Karpas-422 (cell line): Measurements from ENCODE around the gene RPLP1. TPM values are rescaled to one million over a fixed set of nuclear protein-coding genes. Genes with fewer than 3 reads are reported as not detected.
"Not testable (repeated sequence)": the region's sequence is repeated elsewhere in the genome, so short reads cannot be mapped to it uniquely, and the experiment has no call there.

Experiments used
- DNase-seq: peaks from one replicate; pipeline ENCODE4 v3.0.0-alpha.2; 2015
- H2AFZ ChIP-seq: fragments of 200-600 bp; sonication (generic); 2 replicates; pipeline ENCODE4 v1.6.1; 2014; ENCODE audit warnings: antibody characterized with exemption, low read length, mixed read lengths
- H3K27ac ChIP-seq: fragments of 200-600 bp; sonication (generic); 2 replicates; pipeline ENCODE4 v1.5.1; 2014; ENCODE audit warnings: mild to moderate bottlenecking, low read length, moderate library complexity
- H3K27me3 ChIP-seq: fragments of 200-600 bp; sonication (generic); 2 replicates; pipeline ENCODE4 v1.6.1; 2014; ENCODE audit warnings: low read length, mixed read lengths
- H3K36me3 ChIP-seq: fragments of 200-600 bp; sonication (generic); 2 replicates; pipeline ENCODE4 v1.6.1; 2014; ENCODE audit warnings: low read length, mixed read lengths; ENCODE audit not compliant: insufficient read depth
- H3K4me1 ChIP-seq: fragments of 200-600 bp; sonication (generic); 2 replicates; pipeline ENCODE4 v1.6.1; 2014; ENCODE audit warnings: mild to moderate bottlenecking, low read length, mixed read lengths
- H3K4me2 ChIP-seq: fragments of 200-600 bp; sonication (generic); 2 replicates; pipeline ENCODE4 v1.6.1; 2014; ENCODE audit warnings: low read length, low read depth, mild to moderate bottlenecking; ENCODE audit not compliant: poor library complexity, severe bottlenecking
- H3K4me3 ChIP-seq: fragments of 200-600 bp; sonication (generic); 2 replicates; pipeline ENCODE4 v1.5.1; 2014; ENCODE audit warnings: mild to moderate bottlenecking, antibody characterized with exemption, low read length, mixed read lengths
- H3K79me2 ChIP-seq: fragments of 200-600 bp; sonication (generic); 2 replicates; pipeline ENCODE4 v1.6.1; 2014; ENCODE audit warnings: mild to moderate bottlenecking, low read length, mixed read lengths
- H3K9ac ChIP-seq: fragments of 200-600 bp; sonication (generic); 2 replicates; pipeline ENCODE4 v1.6.0; 2014; ENCODE audit warnings: low read length
- H3K9me2 ChIP-seq: fragments of 200-600 bp; sonication (generic), shearing (Covaris generic); replicated peaks from 2 replicates; pipeline ENCODE4 v1.6.0; 2014; ENCODE audit warnings: mild to moderate bottlenecking, low read length, moderate library complexity; ENCODE audit not compliant: insufficient read depth
- H3K9me3 ChIP-seq: fragments of 300-700, 200-600 bp; sonication (generic); 2 replicates; pipeline ENCODE4 v1.6.1; 2014; ENCODE audit warnings: low read length, mixed read lengths
- H4K20me1 ChIP-seq: fragments of 200-600 bp; sonication (generic); 2 replicates; pipeline ENCODE4 v1.6.1; 2014; ENCODE audit warnings: mild to moderate bottlenecking, antibody characterized with exemption, low read length, low read depth; ENCODE audit not compliant: insufficient read depth
- total RNA-seq: library from RNA; depleted of rRNA; stranded (reverse); fragments of >200 nt; shearing (Covaris generic); gene quantifications from 2 replicates; pipeline ENCODE4 v1.2.3, GENCODE V29; 2014; ENCODE audit warnings: low replicate concordance

RPLP1 gene
- total RNA-seq, 1 experiment from 2014 or later = 282 TPM

- H3K4me2 ChIP-seq = no peak overlapping the region
- no peak overlapping the region for H3K4me3 ChIP-seq
- H3K4me1 ChIP-seq = peaks cover 8% of the 10 kb centered on the region
- no peak overlapping the region for H3K27ac ChIP-seq
- H4K20me1 ChIP-seq = no peaks in the 10 kb centered on the region
- no peaks in the 10 kb centered on the region for H3K27me3 ChIP-seq
- H3K9me3 ChIP-seq = no peaks in the 10 kb centered on the region
- no peak overlapping the region for H2AFZ ChIP-seq
- no peak overlapping the region for H3K9ac ChIP-seq
- no peak for DNase-seq
- peaks cover 8% of the 10 kb centered on the region for H3K79me2 ChIP-seq
- peaks cover 49% of the 10 kb centered on the region; the same call in 1 of the 2 replicates for H3K36me3 ChIP-seq
- H3K9me2 ChIP-seq = no peaks in the 10 kb centered on the region
Observed at GRCh38 chr15:69446953-69447352, 5.7 kb upstream of the RPLP1 start.

DNA sequence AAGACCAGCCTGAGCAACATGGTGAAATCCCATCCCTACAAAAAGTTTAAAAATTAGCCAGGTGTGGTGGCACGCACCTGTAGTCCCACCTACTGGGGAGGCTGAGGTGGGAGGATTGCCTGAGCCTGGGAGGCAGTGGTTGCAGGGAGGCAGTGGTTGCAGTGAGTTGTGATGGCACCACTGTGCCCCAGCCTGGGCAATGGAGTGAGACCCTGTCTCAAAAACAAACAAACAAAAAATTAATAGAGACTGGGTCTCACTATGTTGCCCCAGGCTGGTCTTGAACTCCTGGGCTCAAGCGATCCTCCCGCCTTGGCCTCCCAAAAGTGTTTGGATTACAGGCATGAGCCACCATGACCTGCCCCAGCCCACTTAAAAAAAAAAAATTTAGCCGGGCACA lies 2.4 kb upstream of the RPLP1 start:
- H3K4me3 ChIP-seq, H3K27me3 ChIP-seq, H3K27ac ChIP-seq, H3K9me3 ChIP-seq, DNase-seq, H3K4me2 ChIP-seq, H2AFZ ChIP-seq, H3K9ac ChIP-seq, H3K9me2 ChIP-seq: not testable (repeated sequence)
- H4K20me1 ChIP-seq = peaks cover 23% of the 10 kb centered on the region
- H3K36me3 ChIP-seq = peaks cover 48% of the 10 kb centered on the region
- H3K79me2 ChIP-seq = peaks cover 17% of the 10 kb centered on the region
- peaks cover 32% of the 10 kb centered on the region for H3K4me1 ChIP-seq

DNA sequence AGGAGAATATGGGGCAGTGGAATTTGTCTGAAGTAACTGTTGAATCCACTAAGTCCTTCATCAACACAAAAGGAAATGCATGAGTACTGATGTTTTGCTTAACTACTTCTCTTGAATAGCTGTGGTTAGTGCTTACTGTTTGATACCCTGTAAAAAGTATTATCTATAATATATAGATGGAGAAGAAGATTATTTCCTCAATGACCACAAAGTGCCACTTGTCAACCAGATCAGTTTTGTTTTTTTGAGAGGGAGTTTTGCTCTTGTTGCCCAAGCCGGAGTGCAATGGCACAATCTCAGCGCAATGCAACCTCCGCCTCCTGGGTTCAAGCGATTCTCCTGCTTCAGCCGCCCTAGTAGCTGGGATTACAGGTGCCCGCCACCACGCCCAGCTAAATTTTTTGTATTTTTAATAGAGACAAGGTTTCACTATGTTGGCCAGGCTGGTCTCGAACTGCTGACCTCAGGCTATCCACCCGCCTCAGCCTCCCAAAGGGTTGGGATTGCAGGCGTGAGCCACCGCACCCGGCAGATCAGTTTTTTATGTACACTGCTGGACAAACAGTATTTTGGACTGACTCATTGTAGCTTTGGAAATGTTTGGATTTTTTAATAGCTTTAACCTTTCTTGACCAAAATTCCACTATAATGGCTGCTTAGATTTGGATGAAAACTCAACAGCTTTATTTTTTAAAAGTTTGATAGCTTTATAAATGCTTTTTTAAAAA lies 1.5 kb upstream of the RPLP1 start:
- peaks cover 48% of the 10 kb centered on the region for H3K36me3 ChIP-seq
- peak overlapping the region; percentile 72 for H3K9ac ChIP-seq
- peaks cover 36% of the 10 kb centered on the region for H3K4me1 ChIP-seq
- H2AFZ ChIP-seq = no peak overlapping the region
- H3K9me2 ChIP-seq = no peaks in the 10 kb centered on the region
- H3K4me2 ChIP-seq = peak overlapping the region; percentile 89
- no peaks in the 10 kb centered on the region for H3K27me3 ChIP-seq
- H4K20me1 ChIP-seq = peaks cover 29% of the 10 kb centered on the region
- H3K9me3 ChIP-seq = no peaks in the 10 kb centered on the region
- H3K27ac ChIP-seq = peak overlapping the region; percentile 83
- peak overlapping the region; percentile 97 for H3K4me3 ChIP-seq
- peaks cover 17% of the 10 kb centered on the region for H3K79me2 ChIP-seq
- DNase-seq = no peak

DNA sequence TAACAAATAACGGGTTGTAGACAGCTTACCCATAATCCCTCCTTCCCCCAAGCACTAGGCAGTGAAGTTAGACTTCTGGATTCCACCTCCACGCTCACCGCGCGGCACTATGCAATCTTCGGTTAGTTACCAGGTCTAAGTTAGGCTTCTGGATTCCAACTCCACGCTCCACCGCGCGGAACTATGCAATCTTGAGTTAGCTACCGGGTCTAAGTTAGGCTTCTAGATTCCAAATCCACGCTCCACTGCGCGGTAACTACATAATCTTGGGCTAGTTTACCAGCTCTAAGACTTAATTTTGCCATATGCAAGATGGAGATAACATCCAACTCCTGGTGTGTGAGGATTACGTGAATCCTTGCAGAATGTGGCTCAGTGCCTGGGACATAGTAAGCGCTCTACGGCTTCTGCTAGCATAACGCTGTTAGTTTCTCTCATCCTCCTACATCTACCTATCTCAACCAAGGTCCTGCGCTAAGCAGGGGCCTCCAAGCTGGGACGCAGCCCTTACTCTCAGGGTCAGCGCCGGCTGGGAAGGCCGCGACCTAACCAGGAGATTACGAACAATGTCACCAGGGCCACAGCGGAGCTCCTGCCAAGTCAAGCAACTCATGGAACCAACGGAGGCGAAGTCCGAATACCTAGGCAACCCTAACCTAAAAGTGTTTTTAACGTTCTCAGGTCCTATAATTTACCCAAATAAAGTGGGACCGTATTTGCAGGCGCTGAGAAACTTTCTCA lies 497 bp upstream of the RPLP1 start:
- Histone ChIP-seq H3K27me3 (no peaks in the 10 kb centered on the region), H3K9ac (peak overlapping the region; percentile 72), H3K4me3 (peak overlapping the region; percentile 97), H3K9me2 (no peaks in the 10 kb centered on the region), H3K4me2 (peak overlapping the region; percentile 89), H3K79me2 (peaks cover 17% of the 10 kb centered on the region), H3K4me1 (peaks cover 37% of the 10 kb centered on the region), H4K20me1 (peaks cover 36% of the 10 kb centered on the region), H3K9me3 (no peaks in the 10 kb centered on the region), H3K36me3 (peaks cover 43% of the 10 kb centered on the region), H2AFZ (peak overlapping the region; percentile 46), H3K27ac (peak overlapping the region; percentile 83)
- peak; percentile 65 for DNase-seq

- Histone ChIP-seq H3K27ac (no peak overlapping the region), H3K9ac (no peak overlapping the region), H3K4me1 (peaks cover 45% of the 10 kb centered on the region), H3K27me3 (no peaks in the 10 kb centered on the region), H3K36me3 (peaks cover 32% of the 10 kb centered on the region), H3K9me3 (no peaks in the 10 kb centered on the region), H3K79me2 (peaks cover 17% of the 10 kb centered on the region), H4K20me1 (peaks cover 43% of the 10 kb centered on the region), H2AFZ (no peak overlapping the region), H3K4me2 (peak overlapping the region; percentile 98), H3K4me3 (no peak overlapping the region), H3K9me2 (no peaks in the 10 kb centered on the region)
- no peak for DNase-seq
Observed at GRCh38 chr15:69454953-69455352, 2.3 kb downstream of the RPLP1 start.

DNA sequence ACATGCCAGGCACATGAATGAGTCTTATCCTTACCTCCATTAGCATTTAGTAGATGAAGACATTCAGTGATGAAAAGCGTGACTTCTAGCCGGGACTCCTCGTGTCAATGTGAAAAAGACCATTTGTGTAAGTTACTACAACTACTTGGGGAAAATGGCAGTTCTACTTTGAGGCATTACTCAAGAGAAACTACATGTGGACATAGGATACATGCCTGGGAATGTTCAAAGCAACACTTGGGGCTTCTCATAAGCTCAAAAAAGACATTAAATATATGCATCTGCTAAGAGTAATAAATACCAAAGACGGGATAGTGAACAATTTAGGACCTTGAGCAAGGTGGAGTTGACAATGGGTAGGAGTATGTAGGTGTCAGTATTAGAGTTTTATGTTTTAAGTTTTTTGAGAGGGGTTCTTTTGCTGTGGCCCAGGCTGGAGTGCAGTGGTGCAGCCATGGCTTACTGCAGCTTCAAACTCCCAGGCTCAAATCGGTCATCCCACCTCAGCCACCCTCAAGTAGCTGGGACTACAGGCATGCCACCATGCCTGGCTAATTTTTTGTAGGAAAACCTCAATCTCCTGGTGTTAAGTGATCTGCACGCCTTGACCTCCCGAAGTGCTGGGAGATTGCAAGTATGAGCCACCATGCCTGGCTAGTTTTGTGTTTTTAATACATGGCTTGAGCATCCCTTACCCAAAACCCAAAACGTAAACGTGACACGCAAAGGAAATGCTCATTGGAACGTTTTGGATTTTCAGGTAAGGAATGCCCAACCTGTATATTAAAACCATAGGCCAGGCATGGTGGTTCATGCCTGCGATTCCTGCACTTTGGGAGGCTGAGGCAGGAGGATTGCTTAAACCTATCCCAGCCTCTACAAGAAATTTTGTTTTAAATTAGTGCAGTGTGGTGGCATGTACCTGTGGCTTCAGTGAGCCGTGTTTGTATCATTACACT lies 3.9 kb downstream of the RPLP1 start:
- no peaks in the 10 kb centered on the region for H3K27me3 ChIP-seq
- peaks cover 43% of the 10 kb centered on the region for H4K20me1 ChIP-seq
- H2AFZ ChIP-seq = no peak overlapping the region
- H3K79me2 ChIP-seq = peaks cover 17% of the 10 kb centered on the region
- no peak overlapping the region for H3K27ac ChIP-seq
- no peak for DNase-seq
- H3K9ac ChIP-seq = no peak overlapping the region
- H3K4me3 ChIP-seq = no peak overlapping the region
- H3K4me2 ChIP-seq = no peak overlapping the region
- H3K9me3 ChIP-seq = no peaks in the 10 kb centered on the region
- peaks cover 32% of the 10 kb centered on the region for H3K36me3 ChIP-seq
- no peaks in the 10 kb centered on the region for H3K9me2 ChIP-seq
- peaks cover 41% of the 10 kb centered on the region for H3K4me1 ChIP-seq

- no peak overlapping the region for H2AFZ ChIP-seq
- H3K9me3 ChIP-seq = no peaks in the 10 kb centered on the region
- H3K4me3 ChIP-seq = no peak overlapping the region
- H3K4me2 ChIP-seq = no peak overlapping the region
- H3K4me1 ChIP-seq = peaks cover 38% of the 10 kb centered on the region
- H3K79me2 ChIP-seq = peaks cover 17% of the 10 kb centered on the region
- DNase-seq = peak; percentile 62
- H3K9me2 ChIP-seq = no peaks in the 10 kb centered on the region
- no peaks in the 10 kb centered on the region for H3K27me3 ChIP-seq
- H4K20me1 ChIP-seq = peaks cover 43% of the 10 kb centered on the region
- H3K27ac ChIP-seq = no peak overlapping the region
- H3K36me3 ChIP-seq = peaks cover 32% of the 10 kb centered on the region
- no peak overlapping the region for H3K9ac ChIP-seq
Observed at GRCh38 chr15:69457304-69458280, 5.0 kb downstream of the RPLP1 start.
